HG02798 (cell line): Measurements from ENCODE around the gene YJU2.

ENCODE experiments used
- ATAC-seq: cut with Tn5 transposase; IDR thresholded peaks from one replicate; pipeline ENCODE4 v1.9.1; 2021; ENCODE audit warnings: mild to moderate bottlenecking; ENCODE audit not compliant: unreplicated experiment, poor library complexity

Gene YJU2

DNA sequence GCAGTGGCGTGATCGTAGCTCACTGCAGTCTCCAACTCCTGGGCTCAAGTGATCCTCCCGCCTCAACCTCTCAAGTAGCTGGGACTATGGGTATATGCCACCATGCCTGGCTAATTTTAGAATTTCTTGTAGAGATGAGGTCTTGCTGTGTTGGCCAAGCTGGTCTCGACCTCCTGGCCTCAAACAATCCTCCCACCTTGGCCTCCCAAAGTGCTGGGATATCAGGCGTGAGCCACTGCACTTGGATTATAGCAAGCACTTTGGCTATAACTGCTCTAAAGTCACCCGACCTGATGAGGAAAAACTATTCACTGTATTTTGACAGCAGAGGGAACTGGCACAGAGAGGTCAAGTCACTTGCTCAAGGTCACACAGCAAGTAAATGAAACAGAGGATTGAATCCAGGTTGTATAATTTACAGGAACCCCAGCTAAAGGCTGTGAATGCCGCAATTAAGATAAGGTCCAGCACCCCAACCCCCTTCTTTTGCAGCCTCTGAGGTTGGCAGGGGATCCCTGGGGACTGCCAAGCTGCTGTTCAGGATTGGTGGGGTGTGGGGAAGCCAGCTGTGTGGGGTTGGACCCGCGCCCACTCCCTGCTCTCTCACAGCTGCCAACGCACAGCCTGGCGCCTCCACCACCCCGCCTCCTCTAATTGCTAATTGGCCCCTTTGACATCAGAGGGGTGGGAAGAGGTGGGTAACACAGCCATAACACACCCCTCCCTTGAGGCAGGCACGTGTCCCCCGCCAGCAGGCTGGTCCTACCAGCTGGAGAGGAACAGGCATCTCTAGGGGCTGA lies 49.3 kb downstream of the YJU2 start:
- no peak for ATAC-seq

DNA sequence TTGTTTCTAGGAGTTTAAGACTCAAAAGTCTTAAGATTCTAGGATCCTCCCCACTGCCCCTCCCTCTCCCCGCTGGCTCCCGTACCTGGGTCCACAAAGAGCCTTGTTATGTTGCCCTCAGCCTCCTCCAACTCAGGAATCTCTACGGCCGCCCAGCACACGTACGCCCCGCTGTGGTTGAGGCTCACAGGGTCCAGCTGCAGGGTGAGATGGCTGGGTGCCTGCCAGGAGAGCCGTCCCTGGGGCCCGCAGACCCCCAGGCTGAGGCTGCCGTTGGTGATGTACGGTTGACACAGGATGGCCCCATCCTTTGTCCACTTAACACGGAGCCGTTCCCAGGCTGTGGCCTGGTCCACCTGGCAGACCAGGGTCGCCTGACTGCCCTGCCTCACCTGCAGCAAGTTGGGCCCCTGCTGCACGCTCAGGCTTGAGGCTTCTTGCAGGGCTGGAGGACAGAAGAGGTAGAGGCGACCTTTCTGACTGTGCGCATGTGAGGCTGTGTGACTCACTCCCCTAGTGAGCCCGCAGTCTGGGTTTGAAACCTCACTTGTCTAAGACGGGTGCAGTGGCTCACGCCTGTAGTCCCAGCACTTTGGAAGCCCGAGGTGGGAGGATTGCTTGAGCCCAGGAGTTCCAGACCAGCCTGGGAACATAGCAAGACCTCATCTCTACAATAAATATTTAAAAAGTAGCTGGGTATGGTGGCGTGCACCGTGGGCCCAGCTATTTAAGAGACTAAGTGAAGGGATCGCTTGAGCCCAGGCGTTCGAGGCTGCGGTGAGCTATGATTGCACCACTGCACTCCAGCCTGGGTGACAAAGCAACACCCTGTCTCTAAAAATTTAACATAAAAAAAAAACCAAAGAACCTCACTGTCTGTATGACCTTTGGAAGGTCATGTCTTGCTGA lies 51.3 kb downstream of the YJU2 start:
- no peak for ATAC-seq

DNA sequence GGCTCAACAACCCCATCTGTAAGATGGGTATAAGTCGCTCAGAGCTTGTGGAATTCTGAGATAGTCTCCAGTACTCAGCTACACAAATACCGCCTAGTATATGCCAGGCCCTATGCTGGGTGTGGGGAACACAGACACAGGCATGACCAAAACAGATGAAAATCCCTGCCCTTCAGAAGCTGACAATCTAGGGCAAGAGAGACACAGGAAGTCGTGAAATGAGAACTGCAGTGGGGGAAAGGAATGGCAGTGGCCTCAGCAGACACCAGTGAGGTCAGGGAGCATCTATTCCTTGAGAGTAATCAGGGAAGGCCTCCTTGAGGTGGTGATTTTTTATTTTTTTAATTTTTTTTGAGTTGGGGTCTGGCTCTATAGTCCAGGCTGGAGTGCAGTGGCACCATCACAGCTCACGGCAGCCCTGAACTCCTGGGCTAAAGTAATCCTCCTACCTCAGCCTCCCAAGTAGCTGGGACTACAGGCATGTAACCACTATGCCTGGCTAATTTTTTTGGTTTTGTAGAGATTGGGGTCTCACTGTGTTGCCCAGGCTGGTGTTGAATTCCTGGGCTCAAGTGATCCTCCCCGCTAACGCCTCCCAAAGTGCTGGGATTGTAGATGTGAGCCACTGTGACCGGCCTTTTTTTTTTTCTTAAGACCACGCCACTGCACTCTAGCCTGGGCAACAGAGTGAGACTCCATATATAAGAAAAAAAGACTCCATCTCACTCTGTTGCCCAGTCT lies 52.1 kb downstream of the YJU2 start:
- ATAC-seq, result no peak

DNA sequence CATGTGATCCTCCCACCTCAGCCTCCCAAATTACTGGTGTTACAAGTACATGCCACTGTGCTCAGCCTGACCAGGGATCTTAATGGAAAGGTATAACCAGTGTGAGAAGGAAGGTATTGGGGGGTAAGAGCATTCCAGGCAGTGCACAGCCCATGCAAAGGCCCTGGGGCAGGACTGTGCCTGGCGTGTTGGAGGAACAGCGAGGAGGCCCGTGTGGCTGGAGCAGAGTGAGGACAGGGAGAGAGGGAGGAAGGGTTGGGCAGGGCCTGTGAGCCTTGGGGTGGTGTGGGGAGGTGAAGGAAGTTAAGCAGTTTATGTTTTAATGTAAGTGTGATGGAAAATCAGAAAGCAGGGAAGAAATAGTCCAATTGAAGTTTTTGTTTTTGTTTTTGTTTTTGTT lies 53.7 kb downstream of the YJU2 start:
- ATAC-seq, result no peak

DNA sequence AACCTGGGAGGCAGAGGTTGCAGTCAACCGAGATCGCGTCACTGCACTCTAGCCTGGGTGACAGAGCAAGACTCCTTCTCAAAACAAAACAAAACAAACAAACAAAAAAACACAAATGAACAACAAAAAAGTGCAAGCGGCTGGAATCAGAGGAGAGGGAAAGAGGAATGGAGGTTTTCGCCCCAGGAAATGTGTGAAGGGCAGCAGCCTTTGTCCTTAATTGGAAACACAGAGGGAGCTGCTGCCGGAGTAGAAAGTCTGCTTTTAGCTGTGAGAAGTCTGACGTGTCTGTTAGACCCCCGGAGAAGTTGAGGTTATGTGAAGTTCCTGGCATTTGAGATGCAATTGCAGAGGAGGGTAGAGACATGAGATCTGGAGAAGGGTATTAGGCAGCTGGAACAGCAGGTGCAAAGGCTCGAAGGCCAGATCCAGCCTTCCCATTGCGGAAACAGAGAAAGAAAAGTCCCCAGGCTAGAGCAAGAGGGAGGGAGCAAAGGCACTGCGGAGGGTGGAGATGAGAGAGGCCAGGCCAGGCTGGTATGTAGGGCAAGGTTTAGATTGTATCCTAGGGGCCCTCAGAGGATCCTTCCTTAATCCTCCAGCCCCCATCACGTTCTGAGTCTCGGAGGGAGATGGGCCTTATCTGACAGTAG lies 54.8 kb downstream of the YJU2 start:
- ATAC-seq, result no peak

DNA sequence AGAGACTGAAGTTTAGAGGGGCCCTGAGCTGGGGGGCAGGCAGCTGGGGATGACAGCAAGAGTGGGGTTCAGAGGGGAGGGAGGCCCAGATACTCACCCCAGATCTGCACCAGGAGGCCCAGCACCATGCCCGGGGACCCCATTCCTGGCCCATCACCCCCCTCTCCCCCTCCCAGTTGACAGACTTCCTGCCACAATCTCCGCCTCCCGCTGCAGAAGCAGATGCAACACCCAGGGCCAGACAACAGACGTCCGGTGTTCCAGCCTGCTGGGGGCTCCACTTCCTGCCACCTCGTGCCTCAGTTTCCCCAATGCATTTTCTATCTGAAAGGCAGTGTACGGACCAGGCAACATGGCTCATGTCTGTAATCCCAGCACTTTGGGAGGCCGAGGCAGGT lies 55.4 kb downstream of the YJU2 start, which contains the start of gene TMIGD2:
Gene TMIGD2 (minus strand): TSS at position 147 of the 398 bp plus-strand sequence. CDS start 4 bp downstream, at position 143.
- no peak for ATAC-seq

DNA sequence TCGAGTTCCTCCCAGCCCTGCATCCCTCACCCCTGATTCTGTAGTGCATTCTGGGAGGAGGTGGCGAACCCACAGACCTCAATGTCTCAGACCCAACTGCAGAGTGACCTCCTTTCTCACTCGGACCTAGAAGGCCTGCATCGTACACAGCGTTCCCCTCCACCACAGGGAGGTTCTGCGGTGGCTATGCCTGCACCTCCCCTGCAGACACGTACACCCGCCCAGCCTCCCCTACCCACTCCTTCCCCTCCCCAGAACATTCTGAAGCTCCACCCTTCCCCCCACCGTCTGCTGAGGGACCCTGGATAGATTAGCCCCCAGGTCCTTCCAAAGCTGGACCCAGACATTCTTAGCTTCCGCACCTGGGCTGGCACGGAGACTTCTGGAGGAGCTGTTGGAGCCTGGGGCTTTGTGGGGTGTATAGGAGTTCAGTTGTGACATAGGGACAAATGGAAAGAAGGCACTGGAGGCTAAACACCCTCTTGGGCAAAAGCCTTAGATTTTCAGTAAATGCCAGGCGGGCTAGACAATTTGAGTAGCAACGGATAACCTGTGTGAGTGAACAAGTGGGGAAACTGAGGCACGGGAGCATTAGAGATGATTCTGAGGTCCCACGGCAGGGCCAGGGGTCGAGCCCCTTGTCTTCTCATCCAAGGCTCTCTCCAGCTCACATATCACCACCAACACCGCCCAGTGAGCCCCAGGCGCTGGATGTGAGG lies 57.1 kb downstream of the YJU2 start:
- no peak for ATAC-seq

DNA sequence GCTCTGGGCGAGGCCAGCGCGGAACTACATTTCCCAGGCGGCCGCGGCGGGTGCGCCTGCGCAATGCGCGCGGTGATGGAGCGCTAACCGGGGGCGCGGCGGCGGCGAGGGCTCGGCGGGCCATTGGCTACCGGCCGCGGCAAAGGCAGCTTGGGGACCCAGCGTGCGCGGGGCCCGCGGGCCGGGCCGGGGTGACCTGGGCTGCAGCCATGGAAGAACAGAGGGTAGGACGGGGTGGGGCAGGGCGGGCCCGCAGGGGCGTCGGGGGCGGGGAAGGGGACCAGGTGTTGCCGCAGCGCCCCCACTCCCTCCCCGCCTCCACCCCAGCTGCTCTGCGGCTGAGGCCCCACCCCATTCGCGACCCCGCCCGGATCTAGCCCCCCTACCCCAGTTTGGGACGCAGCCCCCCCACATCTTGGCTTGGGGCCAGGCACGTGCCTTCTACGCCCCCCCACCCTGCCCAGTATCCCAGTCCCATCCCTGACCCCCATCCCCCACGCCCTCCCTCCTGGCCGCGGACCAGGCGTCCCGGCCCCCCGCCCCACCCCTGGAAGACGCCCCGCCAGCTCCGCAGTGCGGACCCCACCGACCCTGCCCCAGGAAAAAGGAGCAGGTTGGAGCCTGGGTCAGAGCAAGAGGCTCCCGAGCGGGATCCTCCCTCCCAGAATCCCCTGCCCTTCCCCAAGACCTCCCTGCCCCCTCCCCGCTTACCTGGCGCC lies 57.8 kb downstream of the YJU2 start, which contains the start of gene FSD1:
Gene FSD1 (plus strand): TSS at position 61 of the 719 bp plus-strand sequence. CDS start 149 bp downstream, at position 210.
- no peak for ATAC-seq

DNA sequence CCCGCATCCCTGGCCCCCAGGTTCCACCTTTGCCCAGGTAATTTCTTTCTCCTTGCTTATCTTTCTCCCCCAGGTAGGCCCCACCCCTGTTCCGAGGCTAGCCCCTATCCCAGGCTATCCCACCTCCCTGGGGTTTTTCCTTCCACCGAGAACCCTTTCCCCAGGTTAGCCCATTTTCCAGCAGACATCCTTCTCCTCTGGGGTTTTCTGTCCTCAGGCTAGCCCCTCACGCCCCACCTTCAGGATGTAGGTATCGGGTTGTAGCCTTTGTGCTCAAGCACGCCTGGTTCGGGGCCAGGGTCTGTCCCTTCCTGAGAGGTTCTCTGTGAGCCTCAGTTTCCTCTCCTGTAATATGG lies 58.4 kb downstream of the YJU2 start:
- no peak for ATAC-seq

DNA sequence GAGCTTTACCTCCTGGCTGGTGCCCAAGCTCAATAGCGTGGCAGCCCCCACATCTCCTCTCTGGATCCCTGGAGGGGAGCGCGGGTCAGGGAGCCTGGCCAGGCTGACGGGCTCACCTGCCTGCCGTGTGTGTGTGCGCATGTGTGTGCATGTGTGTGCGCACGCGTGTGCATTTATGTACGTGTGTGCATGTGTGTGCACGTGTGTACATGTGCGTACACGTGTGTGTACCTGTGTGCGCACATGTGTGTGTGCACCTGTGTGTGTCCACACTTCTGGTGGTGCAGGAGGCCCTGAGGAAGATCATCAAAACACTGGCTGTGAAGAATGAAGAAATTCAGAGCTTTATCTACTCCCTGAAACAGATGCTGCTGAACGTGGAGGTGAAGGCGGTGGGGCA lies 58.8 kb downstream of the YJU2 start:
- ATAC-seq, result no peak

DNA sequence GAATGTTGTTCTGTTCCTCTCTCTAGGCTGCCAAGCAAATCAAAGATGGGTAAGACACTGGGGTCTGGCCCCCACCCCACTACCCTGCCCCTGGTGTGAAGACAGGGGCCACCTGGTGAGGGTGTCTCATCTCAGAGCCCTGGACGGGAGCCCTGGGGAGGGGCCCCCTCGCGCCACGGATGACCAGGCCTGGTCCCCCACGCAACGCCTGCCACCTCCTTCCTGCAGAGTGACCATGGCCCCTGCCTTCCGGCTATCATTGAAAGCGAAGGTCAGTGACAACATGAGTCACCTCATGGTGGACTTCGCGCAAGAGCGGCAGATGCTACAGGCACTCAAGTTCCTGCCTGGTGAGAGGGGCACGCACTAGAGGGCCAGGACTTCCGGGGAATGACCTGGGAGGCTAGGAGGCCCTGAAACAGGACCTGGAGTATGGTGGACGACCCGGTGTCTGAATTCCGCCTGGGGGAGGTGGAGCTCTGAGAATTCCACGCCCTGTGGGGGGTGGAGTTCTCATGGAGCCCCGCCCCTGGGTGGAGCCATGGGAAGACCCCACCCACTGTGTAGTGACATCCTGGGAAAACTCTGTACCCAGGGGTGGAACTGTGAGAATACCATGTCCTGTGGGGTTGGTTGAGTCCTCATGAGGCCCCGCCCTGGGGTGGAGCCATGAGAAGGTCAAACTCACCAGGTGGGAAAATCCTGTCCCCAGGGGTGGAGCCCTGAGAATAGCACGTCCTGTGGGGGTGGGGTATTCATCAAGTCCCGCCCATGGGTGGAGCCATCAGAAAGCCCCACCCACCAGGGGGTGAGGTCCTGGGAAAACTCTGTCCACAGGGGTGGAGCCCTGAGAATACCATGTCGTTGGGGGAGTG lies 63.6 kb downstream of the YJU2 start:
- no peak for ATAC-seq

DNA sequence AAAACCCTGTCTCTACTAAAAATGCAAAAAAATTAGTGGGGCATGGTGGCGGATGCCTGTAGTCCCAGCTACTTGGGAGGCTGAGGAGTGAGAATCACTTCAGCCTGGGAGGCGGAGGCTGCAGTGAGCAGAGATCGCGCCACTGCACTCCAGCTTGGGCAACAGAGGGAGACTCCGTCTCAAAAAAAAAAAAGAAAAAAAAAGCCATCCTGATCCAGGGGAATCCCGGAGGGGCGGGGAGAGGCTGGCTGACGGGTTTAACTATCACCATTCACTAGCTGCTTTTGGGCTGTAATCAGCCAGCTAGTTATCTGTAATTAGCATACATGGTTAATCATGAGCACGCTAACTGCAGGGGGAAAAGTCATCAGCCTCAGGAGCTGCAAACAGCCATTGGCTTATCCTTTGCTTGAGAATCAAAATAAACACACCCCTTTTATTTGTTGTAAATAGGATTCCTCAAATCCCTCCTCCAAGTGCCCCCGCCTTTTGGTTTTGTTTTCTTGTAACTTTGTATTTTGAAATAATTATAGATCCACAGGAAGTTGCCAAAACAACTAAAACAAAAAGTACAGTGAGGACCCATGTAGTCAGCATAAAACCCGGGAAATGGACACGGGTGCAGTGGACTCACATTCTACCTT lies 67.1 kb downstream of the YJU2 start:
- no peak for ATAC-seq

DNA sequence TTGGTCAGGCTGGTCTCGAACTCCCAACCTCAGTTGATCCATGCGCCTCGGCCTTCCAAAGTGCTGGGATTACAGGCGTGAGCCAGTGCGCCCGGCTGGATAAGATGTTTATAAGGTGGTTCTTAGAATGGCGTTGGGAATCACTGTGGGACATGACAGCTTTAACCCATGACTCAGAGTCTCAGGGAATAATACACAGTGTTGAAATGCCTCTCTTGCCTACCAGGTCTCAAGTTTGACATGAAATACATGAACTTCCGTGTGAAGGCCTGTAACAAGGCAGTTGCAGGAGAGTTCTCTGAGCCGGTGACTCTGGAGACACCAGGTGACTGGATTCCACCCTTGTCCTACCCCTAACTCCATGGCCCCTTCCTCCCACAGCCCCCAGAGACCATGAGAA lies 70.1 kb downstream of the YJU2 start:
- no peak for ATAC-seq

DNA sequence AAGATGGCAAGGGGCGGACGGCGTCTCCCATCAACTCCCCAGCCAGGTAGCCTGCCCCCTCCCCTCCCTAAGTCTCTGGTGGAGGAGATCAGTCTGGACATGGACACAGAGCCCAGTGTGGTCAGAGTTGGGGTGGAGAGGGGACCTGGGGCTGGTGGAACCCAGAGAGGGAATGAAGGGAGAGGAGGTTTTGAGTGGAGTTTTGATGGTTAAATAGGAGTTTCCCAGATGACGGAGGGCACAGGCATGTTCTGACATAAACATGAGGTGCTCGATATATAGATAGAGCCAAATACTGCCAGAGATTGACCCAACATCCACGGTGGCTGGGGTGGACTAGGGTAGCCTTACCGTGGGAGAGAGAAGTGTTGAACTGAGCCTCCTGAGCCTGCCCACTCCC lies 71.6 kb downstream of the YJU2 start:
- ATAC-seq, result no peak
